Adrenal gland (tissue), 5 donors: ENCODE measurements around the gene BCAS4.

Source experiments
- POLR2A ChIP-seq, 2 donors: fragments of 450-650 bp; IDR thresholded peaks; one replicate each; pipeline ENCODE4 v1.6.1; 2017; ENCODE audit warnings: antibody characterized with exemption in 2 of 2, mild to moderate bottlenecking in 2 of 2, moderate library complexity in 1 of 2
- TF ChIP-seq, protein P1 (sequence below), 6 experiments: fragments of 450-650 bp in 4 of 6; fragments of 200-600 bp in 2 of 6; sonication (generic) in 1 of 6; IDR thresholded peaks; 1 replicate in 5 of 6; 2 replicates in 1 of 6; pipeline versions ENCODE4 v1.5.1 to v1.8.0; 2016 to 2021; ENCODE audit warnings: antibody characterized with exemption in 6 of 6, mild to moderate bottlenecking in 2 of 6, moderate library complexity in 1 of 6
- donor health status: DM: no; HTN: no; CAD: no.

DNA sequence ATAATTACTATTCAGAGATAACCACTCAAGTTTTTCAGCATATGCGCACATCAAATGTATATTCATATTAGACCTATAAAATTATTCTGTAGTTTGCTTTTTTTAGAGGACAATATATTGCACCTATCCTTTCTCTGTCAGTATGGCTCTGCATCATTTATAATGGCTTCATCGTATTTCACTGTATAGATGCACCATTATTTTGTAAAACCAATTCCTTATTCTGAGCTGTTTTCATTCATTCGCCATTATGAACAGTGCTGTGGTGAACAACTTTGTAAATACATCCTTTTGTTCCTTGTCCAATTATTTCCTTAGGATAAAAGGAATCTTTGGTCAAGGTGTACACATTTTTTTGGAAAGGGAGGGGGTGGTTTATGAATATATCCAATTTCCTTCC, 29.2 kb upstream of the BCAS4 start:
- TF ChIP-seq, protein P1, sequence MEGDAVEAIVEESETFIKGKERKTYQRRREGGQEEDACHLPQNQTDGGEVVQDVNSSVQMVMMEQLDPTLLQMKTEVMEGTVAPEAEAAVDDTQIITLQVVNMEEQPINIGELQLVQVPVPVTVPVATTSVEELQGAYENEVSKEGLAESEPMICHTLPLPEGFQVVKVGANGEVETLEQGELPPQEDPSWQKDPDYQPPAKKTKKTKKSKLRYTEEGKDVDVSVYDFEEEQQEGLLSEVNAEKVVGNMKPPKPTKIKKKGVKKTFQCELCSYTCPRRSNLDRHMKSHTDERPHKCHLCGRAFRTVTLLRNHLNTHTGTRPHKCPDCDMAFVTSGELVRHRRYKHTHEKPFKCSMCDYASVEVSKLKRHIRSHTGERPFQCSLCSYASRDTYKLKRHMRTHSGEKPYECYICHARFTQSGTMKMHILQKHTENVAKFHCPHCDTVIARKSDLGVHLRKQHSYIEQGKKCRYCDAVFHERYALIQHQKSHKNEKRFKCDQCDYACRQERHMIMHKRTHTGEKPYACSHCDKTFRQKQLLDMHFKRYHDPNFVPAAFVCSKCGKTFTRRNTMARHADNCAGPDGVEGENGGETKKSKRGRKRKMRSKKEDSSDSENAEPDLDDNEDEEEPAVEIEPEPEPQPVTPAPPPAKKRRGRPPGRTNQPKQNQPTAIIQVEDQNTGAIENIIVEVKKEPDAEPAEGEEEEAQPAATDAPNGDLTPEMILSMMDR (IDR thresholded peaks at IDR 0.05) = no peak
- no peak for TF ChIP-seq POLR2A (IDR thresholded peaks at IDR 0.05)
